HepG2 (cell line): ENCODE results near the gene RRP12. TPM values are rescaled to one million over a fixed set of nuclear protein-coding genes. Genes with fewer than 3 reads are reported as not detected.

Source experiments
- EP300 ChIP-seq, 3 experiments: sonication (generic) in 1 of 3; formaldehyde crosslinking in 1 of 3; IDR thresholded peaks; 2 replicates each; pipeline versions ENCODE4 v1.5.1 to v1.6.1; 2011 to 2020; ENCODE audit warnings: low read depth in 2 of 3, low read length in 2 of 3, borderline replicate concordance in 1 of 3, improper control_type of control experiment in 1 of 3, mild to moderate bottlenecking in 1 of 3, missing genetic modification reagents in 1 of 3, moderate library complexity in 1 of 3
- FUBP1 ChIP-seq: sonication (generic); formaldehyde crosslinking; IDR thresholded peaks from 2 replicates; pipeline ENCODE4 v1.5.1; 2020; ENCODE audit warnings: missing genetic modification reagents, mild to moderate bottlenecking, borderline replicate concordance
- GRHL1 ChIP-seq: sonication (generic); formaldehyde crosslinking; conservative IDR thresholded peaks from 2 replicates; pipeline ENCODE4 v1.8.0; 2022; ENCODE audit warnings: missing genetic modification reagents
- HOXA3 ChIP-seq: sonication (generic); formaldehyde crosslinking; IDR thresholded peaks from 2 replicates; pipeline ENCODE4 v1.5.0; 2020; ENCODE audit warnings: missing genetic modification reagents
- MAZ ChIP-seq, 2 experiments: sonication (generic) in 1 of 2; formaldehyde crosslinking in 1 of 2; IDR thresholded peaks; 2 replicates each; pipeline versions ENCODE4 v1.5.0 to v1.6.1; 2012 to 2020; ENCODE audit warnings: low read depth in 2 of 2, mild to moderate bottlenecking in 2 of 2, borderline replicate concordance in 1 of 2, improper control_type of control experiment in 1 of 2, low read length in 1 of 2, missing genetic modification reagents in 1 of 2, moderate library complexity in 1 of 2
- MED1 ChIP-seq: sonication (generic); formaldehyde crosslinking; IDR thresholded peaks from 2 replicates; pipeline ENCODE4 v1.4.0; 2020; ENCODE audit warnings: missing genetic modification reagents
- MIXL1 ChIP-seq: IDR thresholded peaks from 2 replicates; pipeline ENCODE4 v1.6.1; 2016
- SIN3B ChIP-seq: fragments of 150-350 bp; IDR thresholded peaks from 2 replicates; pipeline ENCODE4 v1.6.1; 2014; ENCODE audit warnings: low read length
- SMARCC2 ChIP-seq: fragments of 450-650 bp; IDR thresholded peaks from 2 replicates; pipeline ENCODE4 v1.6.1; 2017; ENCODE audit warnings: antibody characterized with exemption, mild to moderate bottlenecking
- ZBTB40 ChIP-seq, 2 experiments: fragments of 450-650 bp in 1 of 2; sonication (generic) in 1 of 2; formaldehyde crosslinking in 1 of 2; IDR thresholded peaks; 2 replicates each; pipeline versions ENCODE4 v1.6.1 to v1.8.0; 2016 to 2022; ENCODE audit warnings: antibody characterized with exemption in 1 of 2, mild to moderate bottlenecking in 1 of 2, missing genetic modification reagents in 1 of 2
- ZNF20 ChIP-seq: sonication (generic); formaldehyde crosslinking; IDR thresholded peaks from 2 replicates; pipeline ENCODE4 v1.4.0; 2020; ENCODE audit warnings: mild to moderate bottlenecking, moderate library complexity, missing genetic modification reagents
- ZNF251 ChIP-seq: sonication (generic); formaldehyde crosslinking; IDR thresholded peaks from 2 replicates; pipeline ENCODE4 v1.9.0; 2021; ENCODE audit warnings: mild to moderate bottlenecking, missing genetic modification reagents
- polyA plus RNA-seq, 8 experiments: library from polyadenylated mRNA; depleted of rRNA in 3 of 8; stranded (reverse) in 7 of 8; unstranded in 1 of 8; fragments of >200 nt; fragmentation: Illumina TruSeq in 4 of 8; extraction: Trizol in 4 of 8; gene quantifications; 2 replicates each; pipeline versions ENCODE4 v1.2.1 to v1.2.3, GENCODE V29; 2011 to 2016; ENCODE audit warnings: low read depth in 4 of 8, missing spikeins in 1 of 8, mixed read lengths in 1 of 8; ENCODE audit not compliant: insufficient read depth in 1 of 8
- total RNA-seq, 5 experiments: library from RNA; depleted of rRNA; stranded (reverse); fragments of >200 nt; fragmentation: Illumina TruSeq; extraction: Trizol; gene quantifications; 2 replicates each; pipeline ENCODE4 v1.2.3, GENCODE V29; 2016; ENCODE audit warnings: low read depth in 1 of 5

Gene RRP12
- total and polyA plus RNA-seq, 2 of the 13 experiments (the other 11 are each of a cell fraction or from before 2014, with no cell fraction given), result 13.2 to 39.4 TPM

GRCh38 chr10:97445722-97446639 lies 44.8 kb upstream of the RRP12 start, which contains the start of the genes EXOSC1 and ZDHHC16 (continued):
- TF ChIP-seq EP300 (IDR thresholded peaks at IDR 0.05; ENCODE audit: low read depth in 2 of 2, low read length in 2 of 2) (no peak; a peak in 1 of 4 replicates), EP300 (CRISPR knock-in tag; IDR thresholded peaks at IDR 0.05; ENCODE audit: borderline replicate concordance) (no peak), MIXL1 (CRISPR knock-in tag) (0 out of 2 replicates have a peak, but pooled peaks have one; percentile 10), SMARCC2 (no peak), FUBP1 (no peak), HOXA3 (peak; percentile 77), ZBTB40 (IDR thresholded peaks at IDR 0.05) (no peak), ZBTB40 (CRISPR knock-in tag; IDR thresholded peaks at IDR 0.05) (peak; percentile 21; the same call in 1 of the 2 replicates), GRHL1 (CRISPR knock-in tag) (no peak), MED1 (CRISPR knock-in tag) (peak; percentile 45), ZNF20 (no peak), SIN3B (peak; percentile 76), ZNF251 (CRISPR knock-in tag) (no peak), MAZ (IDR thresholded peaks at IDR 0.05; ENCODE audit: borderline replicate concordance, low read depth, low read length) (no peak; the same call in 1 of the 2 replicates), MAZ (CRISPR knock-in tag; IDR thresholded peaks at IDR 0.05; ENCODE audit: low read depth) (peak; percentile 90)
